Mammary epithelial cell (primary cell): ENCODE data around the gene DCC.

Experiments
- EZH2 ChIP-seq: IDR thresholded peaks from 2 replicates; pipeline ENCODE4 v1.6.1; 2012; ENCODE audit warnings: low read length, inconsistent platforms, borderline replicate concordance
- TF ChIP-seq, protein P1 (sequence below), 2 donors: IDR thresholded peaks in 1 of 2; conservative IDR thresholded peaks in 1 of 2; 2 replicates each; pipeline ENCODE4 v1.5.1; 2011 to 2012; ENCODE audit warnings: inconsistent platforms in 2 of 2, low read length in 2 of 2, mild to moderate bottlenecking in 2 of 2, control low read depth in 1 of 2, low read depth in 1 of 2; ENCODE audit not compliant: insufficient read depth in 1 of 2; ENCODE audit errors: extremely low read depth in 1 of 2

DNA sequence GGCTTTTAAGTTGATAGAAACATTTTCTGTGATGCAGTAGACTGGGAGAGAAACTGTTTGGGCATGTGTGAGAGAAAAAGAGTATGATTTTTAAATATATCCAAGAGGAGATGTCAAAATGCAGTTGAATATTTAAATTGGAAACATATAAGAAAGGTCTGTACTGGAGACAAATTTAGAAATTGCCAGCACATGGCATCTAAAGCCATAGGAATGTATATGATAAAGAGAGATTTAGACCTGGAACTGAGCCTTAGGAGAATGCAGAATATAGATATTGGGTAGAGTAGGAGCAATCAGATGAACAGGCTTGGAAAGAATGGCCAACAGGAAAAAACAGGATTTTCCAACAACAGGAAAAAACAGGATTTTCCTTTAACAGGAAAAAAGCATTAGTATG, 1203.7 kb downstream of the DCC start:
- TF ChIP-seq, protein P1, sequence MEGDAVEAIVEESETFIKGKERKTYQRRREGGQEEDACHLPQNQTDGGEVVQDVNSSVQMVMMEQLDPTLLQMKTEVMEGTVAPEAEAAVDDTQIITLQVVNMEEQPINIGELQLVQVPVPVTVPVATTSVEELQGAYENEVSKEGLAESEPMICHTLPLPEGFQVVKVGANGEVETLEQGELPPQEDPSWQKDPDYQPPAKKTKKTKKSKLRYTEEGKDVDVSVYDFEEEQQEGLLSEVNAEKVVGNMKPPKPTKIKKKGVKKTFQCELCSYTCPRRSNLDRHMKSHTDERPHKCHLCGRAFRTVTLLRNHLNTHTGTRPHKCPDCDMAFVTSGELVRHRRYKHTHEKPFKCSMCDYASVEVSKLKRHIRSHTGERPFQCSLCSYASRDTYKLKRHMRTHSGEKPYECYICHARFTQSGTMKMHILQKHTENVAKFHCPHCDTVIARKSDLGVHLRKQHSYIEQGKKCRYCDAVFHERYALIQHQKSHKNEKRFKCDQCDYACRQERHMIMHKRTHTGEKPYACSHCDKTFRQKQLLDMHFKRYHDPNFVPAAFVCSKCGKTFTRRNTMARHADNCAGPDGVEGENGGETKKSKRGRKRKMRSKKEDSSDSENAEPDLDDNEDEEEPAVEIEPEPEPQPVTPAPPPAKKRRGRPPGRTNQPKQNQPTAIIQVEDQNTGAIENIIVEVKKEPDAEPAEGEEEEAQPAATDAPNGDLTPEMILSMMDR (conservative IDR thresholded peaks at IDR 0.05 in 1 of 2, IDR thresholded peaks at IDR 0.05 in 1 of 2; ENCODE audit: extremely low read depth in 1 of 2, insufficient read depth in 1 of 2, low read depth in 1 of 2, low read length in 2 of 2), result no peak
- TF ChIP-seq EZH2, result no peak
